Hematopoietic multipotent progenitor cell treated with erythropoietin and hydrocortisone succinate and interleukin-3 and kit ligand, for 15 days (in vitro differentiated cells): Measurements from ENCODE around the gene PTPRM.

Source experiments
- DNase-seq: peaks from one replicate; pipeline ENCODE4 v3.0.0-alpha.2; 2015; ENCODE audit warnings: low spot score

Gene PTPRM

DNA sequence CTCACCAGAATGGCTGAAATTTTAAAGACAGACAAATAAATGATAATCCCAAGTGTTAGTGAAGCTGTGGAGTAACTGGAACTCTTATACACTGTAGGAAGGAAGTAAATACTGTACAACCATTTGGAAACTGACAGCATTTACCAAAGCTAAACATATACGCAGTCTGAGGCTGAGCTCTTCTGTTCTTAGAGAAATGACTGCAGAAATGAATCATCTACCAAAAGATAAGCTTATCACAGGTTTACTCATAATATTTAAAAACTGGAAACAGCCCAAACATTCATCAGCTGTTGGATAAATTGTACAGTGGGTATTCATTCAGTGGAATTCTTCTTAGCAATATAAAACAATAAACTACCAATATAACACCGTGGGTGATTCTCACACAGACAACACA is 824.0 kb downstream of the PTPRM start:
- no peak for DNase-seq

DNA sequence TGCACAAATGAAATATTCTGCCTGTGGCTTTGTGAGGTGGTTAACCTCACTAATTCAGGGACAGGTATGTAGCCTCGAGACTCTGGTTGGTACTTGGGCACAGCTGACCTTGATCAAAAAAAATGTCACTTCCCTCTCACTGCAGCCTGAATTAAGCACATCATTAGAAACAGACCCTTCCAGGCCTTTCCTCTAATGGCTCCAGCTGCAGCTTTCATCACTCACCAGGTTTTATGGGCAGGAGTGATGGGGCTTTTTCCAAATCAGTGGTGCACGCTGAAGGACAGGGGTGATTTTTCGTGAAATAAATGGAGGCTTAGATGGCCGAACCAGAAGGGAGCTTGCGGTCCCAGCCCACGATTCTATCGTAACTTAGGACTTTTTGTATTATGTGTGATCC is 829.1 kb downstream of the PTPRM start:
- no peak for DNase-seq

DNA sequence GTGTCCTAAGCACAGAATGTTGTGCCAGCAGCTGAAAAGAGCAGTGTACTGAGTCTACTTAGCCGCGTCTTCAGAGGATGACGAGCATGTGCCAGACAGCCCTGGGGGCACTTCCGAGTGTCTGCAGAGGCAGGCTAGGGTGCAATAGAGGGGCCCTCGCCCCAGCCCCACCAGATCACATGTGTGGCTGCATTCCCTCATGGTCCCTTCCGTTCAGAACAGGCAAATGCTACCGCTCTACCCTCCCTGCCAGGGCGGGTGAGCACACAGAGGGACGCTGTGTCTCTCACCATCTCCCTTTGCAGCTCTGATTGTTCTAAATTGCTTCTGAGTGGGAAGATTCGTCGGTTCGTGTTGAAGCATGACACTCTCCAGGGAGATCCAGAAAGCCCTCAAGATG is 829.9 kb downstream of the PTPRM start:
- no peak for DNase-seq

DNA sequence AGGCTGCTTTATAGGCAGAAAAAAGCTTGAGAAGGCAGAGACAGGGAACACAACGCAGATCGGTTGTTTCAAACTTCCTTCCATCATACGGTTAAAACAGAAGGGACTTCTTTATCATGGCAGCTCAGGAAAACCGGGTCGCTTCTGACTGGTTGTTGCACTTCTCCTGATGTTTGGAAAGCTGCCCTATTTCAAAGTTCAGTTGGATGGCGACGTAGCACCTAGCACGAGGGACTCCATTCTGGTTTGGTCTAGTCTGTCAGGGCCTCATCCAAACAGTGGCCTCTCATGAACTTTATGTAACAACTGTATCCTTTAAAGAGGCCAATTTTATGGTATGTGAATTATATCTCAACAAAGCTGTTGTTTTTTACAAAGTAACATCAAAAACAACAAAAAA is 832.0 kb downstream of the PTPRM start:
- DNase-seq, result no peak

DNA sequence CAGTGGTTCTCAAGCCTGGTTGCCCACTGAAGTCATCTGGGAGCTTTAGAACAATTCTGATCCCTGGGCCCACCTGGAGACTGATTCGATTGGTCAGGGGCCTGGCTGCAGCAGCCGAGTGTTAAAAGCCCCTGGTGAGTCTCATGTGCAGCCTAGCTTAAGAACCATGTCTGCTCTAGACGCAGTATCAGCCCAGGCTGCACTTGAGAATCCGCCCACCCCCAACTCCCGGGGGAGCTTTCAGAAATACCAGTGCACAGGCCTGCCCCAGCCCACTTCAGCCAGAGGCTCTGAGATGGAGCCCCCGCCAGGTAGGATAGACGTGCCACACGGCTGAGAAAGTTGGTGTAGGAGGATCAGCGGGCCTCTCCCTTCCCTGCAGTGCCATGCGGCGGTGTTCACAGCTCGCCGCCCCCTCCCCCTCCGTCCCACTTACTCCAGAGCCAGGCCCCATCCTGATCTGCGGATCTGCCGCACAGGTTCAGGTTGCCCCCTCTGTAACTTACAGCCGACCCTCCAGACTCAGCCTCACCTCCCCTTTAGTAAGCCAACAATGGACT is 833.2 kb downstream of the PTPRM start:
- DNase-seq, result no peak

DNA sequence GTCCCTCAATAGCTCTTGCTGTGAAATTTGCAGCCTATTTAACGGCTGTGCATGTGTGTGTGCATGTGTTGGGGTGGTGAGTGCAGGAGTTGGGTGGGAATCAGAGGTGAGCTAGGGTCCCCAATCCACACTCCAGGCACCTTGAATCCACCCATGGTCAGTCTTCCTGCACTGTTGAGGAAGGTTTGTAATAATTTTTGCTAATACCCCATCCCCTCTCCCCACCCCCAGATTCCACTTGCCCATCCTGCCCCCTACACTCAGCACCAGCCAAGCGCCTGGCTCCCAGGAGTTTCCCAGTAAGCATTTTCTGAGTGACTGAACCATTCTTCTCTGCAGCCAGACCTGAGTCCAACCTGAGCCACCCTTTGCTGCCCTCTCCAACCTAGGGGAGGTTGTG is 833.7 kb downstream of the PTPRM start:
- DNase-seq, result no peak

DNA sequence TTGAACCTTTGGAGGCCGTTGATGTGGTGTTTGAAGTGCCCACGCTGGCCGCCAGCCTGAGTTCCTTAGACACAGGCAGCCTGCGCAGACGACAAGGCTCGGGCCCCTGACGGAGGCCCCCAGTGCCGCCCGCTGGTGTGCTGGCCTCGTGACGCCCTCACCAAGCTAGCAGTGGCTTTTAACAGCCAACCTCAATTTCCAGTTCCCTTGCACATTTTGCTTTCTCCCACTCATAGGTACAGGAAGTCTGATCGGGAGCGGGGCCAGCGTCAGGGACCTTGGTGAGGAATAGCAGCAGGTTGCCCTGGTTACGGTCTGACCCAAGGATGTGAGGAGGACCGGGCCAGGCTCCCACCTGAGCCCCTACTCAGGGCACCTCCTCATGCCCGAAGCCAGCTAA is 834.5 kb downstream of the PTPRM start:
- no peak for DNase-seq

DNA sequence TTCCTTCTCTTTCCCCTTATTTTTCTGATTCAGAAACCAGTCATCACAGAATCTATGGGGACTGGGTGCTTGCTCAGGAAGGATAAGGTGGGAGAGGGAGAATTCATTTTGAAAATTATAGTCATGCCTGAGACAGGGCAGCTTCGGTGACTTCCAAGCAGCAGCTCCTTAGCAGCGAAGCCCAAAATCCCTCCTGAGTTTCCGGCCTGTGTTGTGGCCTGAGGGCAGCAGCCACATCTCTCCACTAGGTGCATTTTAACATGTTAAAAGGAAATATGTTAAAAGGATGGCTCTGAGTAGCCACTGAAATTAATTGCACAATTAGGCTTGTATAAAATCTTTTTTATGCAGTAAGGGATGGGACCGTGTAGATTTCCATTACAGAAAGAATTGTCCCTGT is 835.1 kb downstream of the PTPRM start:
- DNase-seq, result no peak

DNA sequence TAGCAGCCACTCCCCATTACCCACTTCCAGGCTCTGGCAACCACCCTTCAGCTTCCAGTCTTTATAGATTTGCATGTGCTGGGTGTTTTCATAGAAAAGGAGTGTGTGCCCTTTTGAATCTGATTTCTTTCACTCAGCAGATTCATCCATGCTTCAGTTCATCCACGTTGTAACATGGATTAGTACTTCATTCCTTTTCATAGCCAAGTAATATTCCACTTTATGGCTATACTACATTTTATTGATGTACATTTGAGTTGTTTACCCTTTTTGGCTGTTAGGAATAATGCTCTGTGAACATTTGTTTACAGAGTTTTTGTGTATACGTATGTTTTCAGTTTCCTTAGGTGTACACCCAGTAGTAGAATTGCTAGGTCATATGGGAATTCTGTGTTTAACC is 836.6 kb downstream of the PTPRM start:
- DNase-seq, result no peak

DNA sequence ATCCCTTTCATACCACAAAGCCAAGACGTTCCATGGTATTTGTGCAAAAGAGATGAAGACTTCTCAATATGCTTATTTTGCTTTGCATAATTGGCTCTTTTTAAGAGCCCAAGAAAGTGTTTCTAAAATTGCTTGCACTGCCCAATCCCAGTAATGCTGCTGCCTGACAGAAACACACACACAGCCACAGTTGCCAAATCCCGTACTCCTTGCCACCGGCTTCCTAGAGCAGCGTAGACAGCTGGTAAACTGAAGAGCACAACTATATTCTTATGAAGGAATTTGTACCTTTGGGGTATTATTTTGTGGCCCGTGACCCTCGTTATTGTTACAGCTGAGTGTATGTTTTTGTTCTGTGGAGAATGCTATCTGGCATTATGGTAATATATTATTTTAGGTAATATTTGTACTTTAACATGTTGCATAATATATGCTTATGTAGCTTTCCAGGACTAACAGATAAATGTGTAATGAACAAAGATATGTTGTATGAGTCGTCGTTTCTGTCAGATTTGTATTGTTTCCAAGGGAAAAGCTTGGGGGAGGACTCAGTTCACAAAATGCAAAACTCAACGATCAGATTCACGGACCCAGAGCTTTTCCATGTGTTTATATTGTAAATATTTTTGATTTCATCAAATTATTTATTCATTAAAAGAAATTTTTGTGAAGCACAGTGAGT is 839.2 kb downstream of the PTPRM start:
- no peak for DNase-seq

DNA sequence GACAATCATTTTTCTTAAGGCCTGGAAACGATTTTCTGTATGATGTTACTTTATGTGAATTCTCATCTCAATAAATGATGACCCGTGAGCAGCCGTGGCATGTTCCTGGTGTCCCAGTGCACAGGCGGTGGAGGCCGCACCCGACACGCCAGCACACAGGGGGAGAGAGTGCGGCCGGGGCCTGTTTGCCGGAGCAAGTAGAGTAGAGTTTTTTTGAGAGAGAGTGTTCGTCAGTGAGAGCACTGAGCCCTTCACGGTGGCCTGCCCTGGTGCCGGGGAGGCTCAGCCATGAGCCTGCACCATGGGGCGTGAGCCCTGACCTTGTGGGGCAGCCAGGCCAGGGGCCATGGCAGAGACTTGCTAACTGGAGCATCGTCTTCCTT is 839.7 kb downstream of the PTPRM start:
- no peak for DNase-seq

DNA sequence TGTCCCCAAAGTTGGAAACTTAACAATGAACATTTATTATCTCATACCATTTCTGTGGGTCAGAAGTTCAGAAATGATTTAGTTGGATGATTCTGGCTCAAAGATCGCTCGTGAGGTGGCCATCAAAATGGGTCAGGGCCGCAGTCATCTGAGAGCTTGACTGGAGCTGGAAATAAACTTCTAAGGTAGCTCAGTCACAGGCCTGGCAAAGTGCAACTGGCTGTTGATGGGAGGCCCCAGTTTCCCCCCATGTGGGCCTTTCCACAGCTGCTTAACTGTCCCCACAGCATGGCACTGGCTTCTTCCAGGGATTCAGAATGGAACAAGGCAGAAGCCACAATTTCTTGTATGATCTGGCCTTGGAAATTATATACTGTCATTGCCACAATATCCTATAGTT is 842.0 kb downstream of the PTPRM start:
- DNase-seq, result no peak

DNA sequence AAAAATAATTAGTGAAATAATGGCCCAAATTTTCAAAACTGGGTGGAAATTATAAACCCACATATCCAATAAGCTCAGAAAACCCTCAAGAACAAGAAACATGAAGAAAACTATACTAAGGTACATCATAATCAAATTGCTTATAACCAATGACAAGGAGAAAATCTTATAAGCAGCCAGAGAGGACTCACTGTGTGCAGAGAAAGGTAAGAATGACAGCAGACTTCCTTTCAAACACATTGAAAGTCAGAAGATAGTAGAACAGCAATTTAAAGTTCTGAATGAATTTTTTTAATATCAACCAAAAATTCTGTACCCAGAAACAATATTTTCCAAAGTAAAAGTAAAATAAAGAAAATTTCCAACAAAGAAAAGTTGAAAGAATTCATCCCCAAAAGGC is 844.4 kb downstream of the PTPRM start:
- DNase-seq, result no peak

DNA sequence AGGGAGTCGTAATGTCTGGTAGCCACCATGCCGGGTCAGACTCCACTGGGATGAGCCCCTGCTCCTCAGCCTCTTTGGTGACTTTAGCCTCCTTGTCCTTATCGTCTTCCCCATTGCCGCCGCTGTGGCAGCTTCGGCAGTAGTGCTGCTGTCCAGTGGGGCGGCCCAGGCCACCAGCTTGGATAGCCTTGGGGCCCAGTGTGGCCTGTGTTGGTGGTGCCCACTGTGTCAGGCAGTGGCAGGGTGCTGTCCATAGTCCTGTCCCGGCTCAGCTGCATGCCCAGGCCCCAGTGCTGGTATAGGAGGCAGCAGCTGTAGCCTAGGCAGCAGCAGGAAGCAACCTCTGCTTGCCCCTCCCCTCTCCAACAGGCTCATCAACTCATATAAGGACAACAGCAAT is 845.0 kb downstream of the PTPRM start:
- DNase-seq, result no peak

DNA sequence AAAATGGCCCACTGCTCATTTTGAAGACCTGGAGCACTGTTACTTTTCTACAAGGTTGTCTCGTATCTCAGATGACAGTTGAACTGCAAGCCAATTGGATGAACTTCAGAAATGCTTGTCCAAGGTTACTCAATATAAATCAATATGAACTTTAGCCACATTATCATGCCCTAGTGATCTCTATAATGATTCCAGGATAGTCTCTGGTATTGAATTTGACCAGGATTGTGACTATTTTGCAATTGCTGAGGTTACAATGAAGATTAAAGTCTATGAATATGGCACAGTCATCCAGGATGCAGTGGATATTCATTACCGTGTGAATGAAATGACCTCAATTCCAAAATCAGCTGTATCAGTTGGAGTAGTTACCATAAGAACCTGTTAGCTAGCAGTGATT is 846.1 kb downstream of the PTPRM start:
- DNase-seq, result no peak

DNA sequence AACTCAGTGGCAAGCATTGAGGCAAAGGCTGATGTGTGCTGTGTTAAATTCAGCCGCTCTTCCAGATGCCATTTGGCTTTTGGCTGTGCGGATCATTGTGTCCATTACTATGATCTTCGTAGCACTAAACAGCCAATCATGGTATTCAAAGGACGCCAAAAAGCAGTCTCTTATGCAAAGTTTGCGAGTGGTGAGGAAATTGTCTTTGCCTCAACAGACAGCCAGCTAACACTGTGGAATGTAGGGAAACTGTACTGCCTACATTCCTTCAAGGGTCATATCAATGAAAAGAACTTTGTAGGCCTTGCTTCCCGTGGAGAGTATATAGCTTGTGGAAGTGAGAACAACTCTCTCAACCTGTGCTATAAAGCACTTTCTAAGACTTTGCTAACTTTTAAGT is 846.6 kb downstream of the PTPRM start:
- DNase-seq, result no peak

DNA sequence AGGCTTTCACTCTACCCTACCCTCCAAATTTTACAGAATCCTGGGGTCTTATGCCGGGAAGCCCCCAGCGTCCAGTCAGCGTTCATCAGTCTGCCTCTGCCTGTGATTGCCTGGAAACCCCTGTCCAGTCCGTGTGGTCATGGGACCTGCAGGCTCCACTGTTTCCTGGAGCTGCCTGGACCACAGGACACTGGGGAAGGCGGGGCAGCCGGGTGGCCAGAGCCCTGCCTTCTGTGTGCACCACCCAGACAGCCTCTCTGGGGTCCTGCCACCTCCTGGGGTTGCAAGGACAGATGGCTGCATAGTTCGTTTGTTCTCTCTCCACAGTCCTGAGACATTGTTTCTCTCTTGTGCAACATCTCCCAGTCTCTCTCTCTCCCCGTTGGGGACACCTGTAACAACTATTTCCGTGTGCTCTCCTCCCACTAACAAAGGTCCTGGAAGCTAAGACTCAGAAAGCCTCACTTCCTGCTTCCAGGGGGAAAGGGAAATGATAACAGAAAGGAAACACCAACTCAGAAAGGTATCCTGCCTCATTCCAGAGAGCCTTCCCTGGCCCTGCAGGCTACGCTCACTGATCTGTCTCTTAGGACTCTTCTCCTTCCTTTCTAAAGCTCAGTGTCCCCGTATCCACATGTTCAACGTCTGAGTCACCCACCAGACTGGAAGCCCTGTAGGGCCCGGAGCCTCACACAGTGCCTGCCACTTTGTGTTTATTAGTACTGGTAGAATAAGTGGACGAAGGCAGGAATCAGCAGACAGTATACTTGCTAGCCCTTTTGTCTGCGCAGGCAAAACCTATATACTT is 849.3 kb downstream of the PTPRM start:
- no peak for DNase-seq

DNA sequence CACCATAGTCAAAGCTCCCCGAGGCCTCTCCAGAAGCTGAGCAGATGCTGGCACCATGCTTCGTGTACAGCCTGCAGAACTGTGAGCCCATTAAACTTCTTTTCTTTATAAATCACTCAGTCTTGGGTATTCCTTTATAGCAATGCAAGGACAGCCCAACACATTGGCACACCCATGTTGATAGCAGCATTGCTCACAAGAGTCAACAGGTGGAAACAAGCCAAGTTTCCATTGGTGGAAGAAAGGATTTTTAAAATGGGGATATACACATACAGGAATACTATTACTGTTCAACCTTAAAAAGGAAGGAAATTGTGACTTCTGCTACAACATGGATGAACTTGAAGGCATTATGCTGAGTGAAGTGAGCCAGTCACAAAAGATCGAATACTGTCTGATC is 855.3 kb downstream of the PTPRM start:
- DNase-seq, result no peak

DNA sequence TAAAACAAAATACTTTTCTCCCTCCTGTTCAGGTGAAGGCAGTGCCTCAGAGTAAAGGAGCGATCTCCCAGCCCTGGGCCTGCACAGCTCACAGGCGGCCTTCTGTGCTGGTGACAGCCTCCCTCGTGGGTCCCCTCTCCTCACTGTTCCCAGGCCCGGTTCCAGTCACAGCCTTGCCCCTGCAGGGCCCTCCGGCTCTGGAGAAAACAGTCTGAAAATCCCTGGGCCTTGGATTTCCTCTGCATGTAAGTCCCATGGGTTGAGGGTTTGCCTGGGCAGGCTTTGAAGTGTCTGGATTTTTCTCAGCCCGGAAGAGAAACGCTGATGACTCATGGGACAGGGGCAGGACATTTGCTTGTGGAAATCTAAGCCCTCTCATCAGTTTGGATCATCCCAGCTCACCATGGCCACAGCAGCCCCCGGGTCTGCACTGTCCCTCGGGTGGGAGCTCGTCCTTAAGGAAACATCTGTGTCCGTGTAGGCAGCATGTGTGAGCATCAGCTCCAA is 856.0 kb downstream of the PTPRM start:
- no peak for DNase-seq

DNA sequence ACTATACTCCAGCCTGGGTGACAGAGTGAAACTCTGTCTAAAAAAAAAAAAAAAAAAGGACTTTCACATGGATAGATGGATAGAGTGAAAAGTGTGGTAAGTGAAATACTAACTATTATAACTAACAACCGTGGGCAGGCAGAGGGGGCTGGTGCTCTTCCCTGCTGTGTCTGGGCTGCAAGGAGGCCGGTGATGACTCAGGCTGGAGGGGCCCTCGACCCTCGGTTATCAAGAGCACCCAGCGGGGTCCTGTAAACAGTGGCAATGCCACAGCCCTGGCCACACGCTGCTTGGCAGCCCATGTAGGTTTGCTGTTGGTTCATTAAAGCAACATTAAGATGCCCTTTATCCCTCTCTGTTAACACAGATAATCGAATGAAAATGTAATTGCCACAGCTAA is 857.4 kb downstream of the PTPRM start:
- no peak for DNase-seq

DNA sequence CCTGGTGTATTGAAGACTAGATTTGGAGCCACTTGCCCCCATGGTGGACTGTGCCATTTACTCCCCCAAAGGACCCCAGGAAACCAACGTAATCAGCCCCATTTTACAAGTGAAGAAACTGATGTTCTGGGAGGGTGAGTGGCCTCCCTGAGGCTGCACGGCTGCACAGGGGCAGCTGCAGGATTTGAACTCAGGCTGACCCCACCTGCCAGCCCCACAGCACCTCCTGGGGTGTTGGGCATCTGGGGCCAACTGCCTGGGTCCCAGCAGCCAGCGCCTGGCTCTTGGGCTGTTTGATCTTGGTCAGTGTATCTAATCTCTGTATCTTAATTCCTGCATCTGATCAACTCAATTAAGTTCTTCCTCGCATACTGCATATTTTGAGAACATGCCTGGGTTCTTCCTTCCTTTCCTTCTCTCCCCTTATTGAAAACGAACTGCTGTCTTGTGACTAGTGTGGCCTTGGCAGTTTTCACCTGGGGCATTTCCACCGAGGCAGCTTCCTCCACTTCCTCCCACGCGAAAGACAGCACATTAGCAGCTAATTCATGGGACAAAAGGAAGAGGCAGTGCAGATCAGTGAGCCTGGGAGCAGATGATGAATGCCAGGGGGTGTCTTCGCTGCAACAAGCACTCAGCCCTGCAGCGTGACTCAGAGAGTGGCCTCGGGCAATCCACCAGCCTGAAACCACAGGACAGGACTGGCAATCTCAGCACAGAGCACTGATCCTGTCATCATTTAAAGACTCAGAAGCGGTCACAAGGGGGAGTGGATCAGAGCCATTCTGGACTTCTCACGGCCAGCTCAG is 858.0 kb downstream of the PTPRM start:
- DNase-seq, result no peak

DNA sequence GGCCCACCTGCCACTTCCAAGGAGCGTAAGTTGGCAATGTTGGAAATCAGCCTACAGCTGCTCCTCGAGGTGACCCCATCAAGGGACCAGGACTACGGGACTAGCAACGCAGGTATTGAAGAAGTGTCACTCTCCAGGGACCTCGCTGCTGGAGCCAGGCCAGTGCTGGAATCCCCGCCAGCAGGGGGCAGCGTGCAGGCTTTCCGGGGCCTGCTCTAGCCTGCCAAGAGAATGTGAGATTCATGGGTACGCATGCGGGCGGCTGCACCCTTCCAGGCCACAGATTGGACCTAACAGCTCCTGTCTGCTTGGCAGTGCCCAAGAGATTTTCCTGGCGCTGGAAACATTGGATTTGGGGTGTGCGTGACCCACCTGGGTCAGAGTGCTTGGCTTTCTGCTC is 859.3 kb downstream of the PTPRM start:
- peak; percentile 3 for DNase-seq

DNA sequence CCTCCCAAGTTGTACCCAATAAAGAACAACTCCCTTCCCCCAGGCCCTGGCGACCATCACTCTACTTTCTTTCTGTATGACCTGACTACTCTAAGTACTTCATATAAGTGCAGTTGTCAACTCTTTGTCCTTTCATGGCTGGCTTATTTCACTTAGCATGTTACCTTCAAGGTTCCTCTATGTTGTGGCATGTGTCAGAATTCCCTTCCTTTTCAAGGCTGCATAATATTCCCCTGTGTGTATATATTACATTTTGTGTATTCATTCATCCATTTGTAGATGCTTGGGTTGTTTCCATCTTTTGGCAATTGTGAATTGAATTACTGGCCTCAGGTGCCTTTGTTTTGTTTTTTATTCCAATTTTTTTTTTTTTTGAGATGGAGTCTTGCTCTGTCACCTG is 860.2 kb downstream of the PTPRM start:
- DNase-seq, result no peak
